ENCODE results near the gene PSMB9.

Gene PSMB9

DNA sequence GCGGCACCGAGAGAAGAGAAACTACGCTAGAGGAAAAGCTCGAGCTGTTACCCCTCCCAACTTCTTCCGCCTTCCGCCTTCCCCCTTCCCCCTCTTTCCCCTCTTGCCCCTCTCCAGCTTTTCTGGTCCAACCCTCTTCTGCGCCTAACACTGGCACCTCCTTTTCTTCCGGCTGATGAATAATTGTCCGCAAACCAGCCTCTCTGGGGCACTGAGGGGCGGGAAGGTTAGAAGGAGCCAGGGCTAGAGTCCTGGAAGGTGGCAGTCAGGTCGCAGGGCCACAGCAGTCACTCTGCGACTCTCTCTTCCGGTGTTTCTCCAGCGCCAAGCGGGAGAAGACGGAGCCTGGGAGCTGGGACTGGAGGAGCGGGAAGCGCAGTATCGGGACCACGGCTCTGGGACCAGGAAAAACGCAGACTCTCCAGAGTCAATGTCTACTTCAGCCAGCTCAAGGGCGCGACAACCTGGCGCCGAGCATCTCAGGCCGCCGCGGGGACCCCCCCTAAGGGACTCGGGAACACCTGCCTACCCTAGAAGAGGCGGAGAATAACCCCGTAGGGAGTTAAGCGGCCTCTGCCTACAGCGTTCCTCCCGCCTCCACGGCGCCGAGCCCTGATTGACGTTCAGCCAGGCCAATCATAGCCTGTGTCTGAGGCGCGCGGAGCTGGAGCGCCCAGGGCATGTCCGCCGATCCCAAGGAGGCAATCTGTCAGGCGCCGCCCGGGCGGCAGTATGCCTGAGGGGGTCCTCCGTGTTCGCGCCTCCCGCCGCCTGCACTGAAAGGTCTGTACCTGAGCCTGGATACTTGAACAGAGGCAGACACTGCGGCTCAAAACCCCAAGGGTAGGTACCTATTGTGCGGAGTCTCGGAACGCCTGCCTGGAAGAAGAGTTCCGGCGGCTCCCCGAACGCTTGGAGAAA lies 40.4 kb downstream of the PSMB9 start:
- H3K4me3 ChIP-seq (ENCODE audit: control insufficient read depth, low read depth, low read length) = peak overlapping the region; percentile 86
- no peak for TF ChIP-seq CTCF (conservative IDR thresholded peaks at IDR 0.05; ENCODE audit: control insufficient read depth, insufficient read depth, low read depth, low read length)
- peak; percentile 87 for DNase-seq (ENCODE audit: low read depth)

DNA sequence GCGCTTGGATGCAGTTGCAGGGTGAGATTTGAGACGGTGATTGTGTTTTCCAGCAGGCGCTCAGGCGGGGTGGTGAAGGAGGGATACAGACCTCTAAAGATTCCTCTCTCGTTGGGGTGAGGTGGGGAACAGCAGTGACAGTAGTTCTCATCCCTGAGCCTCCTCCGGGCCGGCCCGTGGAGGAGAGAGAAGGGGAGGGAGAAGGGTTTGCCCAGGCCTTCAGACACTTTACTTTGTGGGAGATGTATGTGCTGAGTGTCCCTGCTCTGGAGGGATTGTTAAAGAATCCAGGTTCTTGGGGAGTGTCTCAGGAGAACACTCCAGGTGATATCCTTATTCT lies 41.0 kb downstream of the PSMB9 start:
- peak overlapping the region; percentile 86 for H3K4me3 ChIP-seq (ENCODE audit: control insufficient read depth, low read depth, low read length)
- DNase-seq (ENCODE audit: low read depth) = no peak
- no peak for TF ChIP-seq CTCF (conservative IDR thresholded peaks at IDR 0.05; ENCODE audit: control insufficient read depth, insufficient read depth, low read depth, low read length)

- no peak for DNase-seq (ENCODE audit: low read depth)
These were observed 50.0 kb downstream of the PSMB9 start for GRCh38 chr6:32903952-32904351.

DNA sequence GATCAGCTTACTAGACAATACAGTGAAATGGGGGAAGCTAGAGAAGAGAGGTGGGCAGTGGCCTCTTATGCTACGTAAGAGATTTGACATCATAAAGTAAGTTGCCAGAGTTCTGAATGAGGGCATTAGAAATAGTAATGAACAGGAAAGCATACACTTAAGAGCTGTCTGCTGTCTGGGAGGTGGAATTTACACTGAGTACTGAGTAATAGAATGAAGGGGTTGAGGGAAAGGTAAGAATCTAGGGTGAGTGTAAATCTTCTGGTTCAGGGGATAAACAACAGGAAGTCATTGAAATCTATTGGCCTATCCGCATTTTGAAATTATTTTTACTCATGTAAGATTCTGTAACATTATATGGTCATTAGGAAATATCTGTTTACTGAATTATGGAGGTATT lies 51.1 kb downstream of the PSMB9 start:
- no peak for DNase-seq (ENCODE audit: low read depth)
- H3K4me3 ChIP-seq (ENCODE audit: control insufficient read depth, low read depth, low read length) = no peak overlapping the region
- no peak for TF ChIP-seq CTCF (conservative IDR thresholded peaks at IDR 0.05; ENCODE audit: control insufficient read depth, insufficient read depth, low read depth, low read length)

More at GRCh38 chr6:32903952-32904351, 50.0 kb downstream of the PSMB9 start:
- no peak overlapping the region for H3K4me3 ChIP-seq (ENCODE audit: control insufficient read depth, low read depth, low read length)
- TF ChIP-seq CTCF (conservative IDR thresholded peaks at IDR 0.05; ENCODE audit: control insufficient read depth, insufficient read depth, low read depth, low read length) = no peak

DNA sequence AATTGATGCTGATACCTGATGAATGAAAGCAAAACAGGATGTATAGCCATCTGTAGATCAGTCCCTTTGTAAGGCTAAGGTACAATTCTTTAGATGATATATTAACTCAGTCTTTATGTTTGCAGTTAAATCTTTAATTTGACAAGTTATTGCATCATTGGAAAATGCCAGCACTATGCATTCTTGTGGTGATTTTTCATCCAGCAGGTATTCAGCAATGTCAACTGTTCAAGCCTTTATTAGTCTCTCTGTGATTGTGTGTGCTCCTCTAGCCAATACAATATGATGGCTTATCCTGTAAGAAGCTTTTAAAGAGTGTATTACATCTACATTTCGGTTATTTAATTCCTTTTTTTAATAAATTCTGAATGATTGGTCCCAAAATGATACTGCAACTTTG lies 52.5 kb downstream of the PSMB9 start:
- TF ChIP-seq CTCF (conservative IDR thresholded peaks at IDR 0.05; ENCODE audit: control insufficient read depth, insufficient read depth, low read depth, low read length) = no peak
- peak; percentile 45 for DNase-seq (ENCODE audit: low read depth)
- H3K4me3 ChIP-seq (ENCODE audit: control insufficient read depth, low read depth, low read length) = no peak overlapping the region

DNA sequence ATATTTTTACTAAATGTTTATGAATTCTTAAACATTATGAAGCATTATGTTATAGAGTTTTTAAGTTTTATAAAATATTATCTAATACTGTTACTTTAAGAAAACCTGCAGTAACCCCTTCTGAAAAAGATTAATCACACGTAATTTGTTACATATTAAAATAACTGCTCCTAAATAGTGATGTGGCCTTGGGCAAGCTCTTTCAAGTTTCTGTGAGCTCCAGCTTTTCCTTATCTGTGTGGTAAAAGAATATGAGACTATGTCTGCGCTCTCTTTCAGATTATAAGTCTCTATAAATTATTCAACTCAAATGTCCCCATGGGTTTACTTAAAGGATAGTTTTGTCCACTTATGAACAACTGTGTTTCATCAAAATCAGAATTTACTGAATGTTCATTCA lies 54.9 kb downstream of the PSMB9 start:
- H3K4me3 ChIP-seq (ENCODE audit: control insufficient read depth, low read depth, low read length) = no peak overlapping the region
- TF ChIP-seq CTCF (conservative IDR thresholded peaks at IDR 0.05; ENCODE audit: control insufficient read depth, insufficient read depth, low read depth, low read length) = no peak
- DNase-seq (ENCODE audit: low read depth) = no peak
